Measurements from ENCODE around the gene LKAAEAR1.

DNA sequence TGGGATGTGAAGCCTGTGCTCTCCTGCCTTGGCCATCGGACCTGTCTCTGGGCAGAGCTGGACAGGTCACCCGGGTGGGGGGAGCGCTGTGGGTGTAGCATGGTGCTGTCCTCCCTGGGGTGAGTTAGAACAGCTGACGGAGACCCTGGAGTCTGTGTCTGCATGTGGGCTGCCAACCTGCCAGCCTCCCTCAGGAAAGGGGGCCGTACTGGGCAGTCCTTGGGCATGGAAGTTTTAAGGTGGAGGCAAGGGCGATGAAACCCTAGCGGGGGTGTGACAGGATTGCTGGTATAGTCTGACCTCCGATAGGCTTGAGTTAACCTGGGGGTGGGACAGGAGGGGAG is 37.2 kb downstream of the LKAAEAR1 start:
- TF ChIP-seq ATF1 (CRISPR knock-in tag; IDR thresholded peaks at IDR 0.05): no peak
- TF ChIP-seq, protein P1, sequence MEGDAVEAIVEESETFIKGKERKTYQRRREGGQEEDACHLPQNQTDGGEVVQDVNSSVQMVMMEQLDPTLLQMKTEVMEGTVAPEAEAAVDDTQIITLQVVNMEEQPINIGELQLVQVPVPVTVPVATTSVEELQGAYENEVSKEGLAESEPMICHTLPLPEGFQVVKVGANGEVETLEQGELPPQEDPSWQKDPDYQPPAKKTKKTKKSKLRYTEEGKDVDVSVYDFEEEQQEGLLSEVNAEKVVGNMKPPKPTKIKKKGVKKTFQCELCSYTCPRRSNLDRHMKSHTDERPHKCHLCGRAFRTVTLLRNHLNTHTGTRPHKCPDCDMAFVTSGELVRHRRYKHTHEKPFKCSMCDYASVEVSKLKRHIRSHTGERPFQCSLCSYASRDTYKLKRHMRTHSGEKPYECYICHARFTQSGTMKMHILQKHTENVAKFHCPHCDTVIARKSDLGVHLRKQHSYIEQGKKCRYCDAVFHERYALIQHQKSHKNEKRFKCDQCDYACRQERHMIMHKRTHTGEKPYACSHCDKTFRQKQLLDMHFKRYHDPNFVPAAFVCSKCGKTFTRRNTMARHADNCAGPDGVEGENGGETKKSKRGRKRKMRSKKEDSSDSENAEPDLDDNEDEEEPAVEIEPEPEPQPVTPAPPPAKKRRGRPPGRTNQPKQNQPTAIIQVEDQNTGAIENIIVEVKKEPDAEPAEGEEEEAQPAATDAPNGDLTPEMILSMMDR (IDR thresholded peaks at IDR 0.05): no peak
- no peak for TF ChIP-seq SMAD4 (CRISPR knock-in tag; IDR thresholded peaks at IDR 0.05)
- no peak for TF ChIP-seq TCF7 (CRISPR knock-in tag; IDR thresholded peaks at IDR 0.05; ENCODE audit: low read depth)
- TF ChIP-seq, protein P2, sequence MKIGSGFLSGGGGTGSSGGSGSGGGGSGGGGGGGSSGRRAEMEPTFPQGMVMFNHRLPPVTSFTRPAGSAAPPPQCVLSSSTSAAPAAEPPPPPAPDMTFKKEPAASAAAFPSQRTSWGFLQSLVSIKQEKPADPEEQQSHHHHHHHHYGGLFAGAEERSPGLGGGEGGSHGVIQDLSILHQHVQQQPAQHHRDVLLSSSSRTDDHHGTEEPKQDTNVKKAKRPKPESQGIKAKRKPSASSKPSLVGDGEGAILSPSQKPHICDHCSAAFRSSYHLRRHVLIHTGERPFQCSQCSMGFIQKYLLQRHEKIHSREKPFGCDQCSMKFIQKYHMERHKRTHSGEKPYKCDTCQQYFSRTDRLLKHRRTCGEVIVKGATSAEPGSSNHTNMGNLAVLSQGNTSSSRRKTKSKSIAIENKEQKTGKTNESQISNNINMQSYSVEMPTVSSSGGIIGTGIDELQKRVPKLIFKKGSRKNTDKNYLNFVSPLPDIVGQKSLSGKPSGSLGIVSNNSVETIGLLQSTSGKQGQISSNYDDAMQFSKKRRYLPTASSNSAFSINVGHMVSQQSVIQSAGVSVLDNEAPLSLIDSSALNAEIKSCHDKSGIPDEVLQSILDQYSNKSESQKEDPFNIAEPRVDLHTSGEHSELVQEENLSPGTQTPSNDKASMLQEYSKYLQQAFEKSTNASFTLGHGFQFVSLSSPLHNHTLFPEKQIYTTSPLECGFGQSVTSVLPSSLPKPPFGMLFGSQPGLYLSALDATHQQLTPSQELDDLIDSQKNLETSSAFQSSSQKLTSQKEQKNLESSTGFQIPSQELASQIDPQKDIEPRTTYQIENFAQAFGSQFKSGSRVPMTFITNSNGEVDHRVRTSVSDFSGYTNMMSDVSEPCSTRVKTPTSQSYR (CRISPR knock-in tag; IDR thresholded peaks at IDR 0.05): no peak

All from WTC11 (cell line).